DND-41 (cell line): Measurements from ENCODE around the gene ANKRD65.
"Not testable (repeated sequence)": the region's sequence is repeated elsewhere in the genome, so short reads cannot be mapped to it uniquely, and the experiment has no call there.

ENCODE experiments used
- ATAC-seq: fragments of 200-7000 bp; cut with Tn5 transposase; 3 replicates; pipeline ENCODE4 v1.9.1; 2021; ENCODE audit warnings: low read depth; ENCODE audit not compliant: insufficient read depth
- DNase-seq: peaks from one replicate; pipeline ENCODE4 v3.0.0-alpha.2; 2020
- H2AFZ ChIP-seq: 2 replicates; pipeline ENCODE4 v1.6.0; 2012; ENCODE audit warnings: low read depth, low read length
- H3K27ac ChIP-seq: 2 replicates; pipeline ENCODE4 v1.5.1; 2012; ENCODE audit warnings: low read length, inconsistent platforms
- H3K27me3 ChIP-seq: fragments of 200-600 bp; sonication (generic); 2 replicates; pipeline ENCODE4 v1.6.0; 2012; ENCODE audit warnings: low read length, mild to moderate bottlenecking, inconsistent platforms; ENCODE audit not compliant: insufficient read depth, poor library complexity
- H3K36me3 ChIP-seq: 2 replicates; pipeline ENCODE4 v1.5.1; 2012; ENCODE audit warnings: low read length, inconsistent platforms; ENCODE audit not compliant: insufficient read depth
- H3K4me1 ChIP-seq: 2 replicates; pipeline ENCODE4 v1.5.1; 2012; ENCODE audit warnings: mild to moderate bottlenecking, low read length; ENCODE audit not compliant: insufficient read depth
- H3K4me2 ChIP-seq: 2 replicates; pipeline ENCODE4 v1.6.0; 2012; ENCODE audit warnings: mild to moderate bottlenecking, moderate library complexity, low read length, inconsistent platforms; ENCODE audit not compliant: insufficient read depth
- H3K4me3 ChIP-seq, 2 experiments: fragments of 200-600 bp in 1 of 2; shearing (Covaris generic) in 1 of 2; 2 replicates each; pipeline ENCODE4 v1.5.1; 2012 to 2016; ENCODE audit warnings: inconsistent platforms in 2 of 2, low read length in 2 of 2, mild to moderate bottlenecking in 2 of 2, low read depth in 1 of 2, moderate library complexity in 1 of 2
- H3K79me2 ChIP-seq: 2 replicates; pipeline ENCODE4 v1.6.0; 2012; ENCODE audit warnings: low read length, inconsistent platforms; ENCODE audit not compliant: insufficient read depth
- H3K9ac ChIP-seq: 2 replicates; pipeline ENCODE4 v1.6.0; 2012; ENCODE audit warnings: low read depth, mild to moderate bottlenecking, inconsistent platforms, low read length, moderate library complexity
- H3K9me3 ChIP-seq: 2 replicates; pipeline ENCODE4 v1.5.1; 2012; ENCODE audit warnings: low read length, moderate library complexity, mild to moderate bottlenecking, inconsistent platforms; ENCODE audit not compliant: insufficient read depth, severe bottlenecking
- H4K20me1 ChIP-seq: 2 replicates; pipeline ENCODE4 v1.6.0; 2012; ENCODE audit warnings: low read length; ENCODE audit not compliant: insufficient read depth
- EZH2 ChIP-seq: IDR thresholded peaks from 3 replicates; pipeline ENCODE4 v1.6.1; 2012; ENCODE audit warnings: borderline replicate concordance, low read depth, mild to moderate bottlenecking, moderate library complexity, low read length, inconsistent platforms; ENCODE audit not compliant: severe bottlenecking
- TF ChIP-seq, protein P1 (sequence below): IDR thresholded peaks from 2 replicates; pipeline ENCODE4 v1.5.1; 2012; ENCODE audit warnings: borderline replicate concordance, low read length, moderate library complexity, mild to moderate bottlenecking; ENCODE audit not compliant: poor library complexity, severe bottlenecking; ENCODE audit errors: extremely low read depth

Gene ANKRD65

DNA sequence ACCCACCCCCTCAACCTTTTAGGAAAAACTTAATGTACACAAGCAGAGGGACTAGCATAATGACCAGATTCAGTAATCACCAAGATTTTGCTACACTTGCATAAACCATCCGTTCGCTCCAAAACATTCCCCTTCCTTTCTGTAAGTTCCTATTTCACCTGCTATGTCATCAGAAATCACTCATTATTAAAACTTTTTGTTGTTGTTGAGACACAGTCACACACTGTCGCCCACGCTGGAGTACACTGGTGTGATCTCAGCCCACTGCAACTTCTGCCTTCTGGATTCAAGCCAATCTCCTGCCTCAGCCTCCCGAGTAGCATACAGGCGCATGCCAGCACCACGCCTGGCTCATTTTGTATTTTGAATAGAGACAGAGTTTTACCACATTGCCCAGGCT is 17.4 kb downstream of the ANKRD65 start:
- Histone ChIP-seq H4K20me1 (peaks cover 46% of the 10 kb centered on the region), H3K9me3 (no peaks in the 10 kb centered on the region), H3K4me2 (no peak overlapping the region), H3K79me2 (peaks cover 90% of the 10 kb centered on the region), H3K4me3 (no peak overlapping the region), H3K27me3 (no peaks in the 10 kb centered on the region), H3K27ac (no peak overlapping the region), H3K4me1 (peaks cover 59% of the 10 kb centered on the region), H3K9ac (no peak overlapping the region), H2AFZ (no peak overlapping the region), H3K36me3 (peaks cover 71% of the 10 kb centered on the region)
- TF ChIP-seq, protein P1, sequence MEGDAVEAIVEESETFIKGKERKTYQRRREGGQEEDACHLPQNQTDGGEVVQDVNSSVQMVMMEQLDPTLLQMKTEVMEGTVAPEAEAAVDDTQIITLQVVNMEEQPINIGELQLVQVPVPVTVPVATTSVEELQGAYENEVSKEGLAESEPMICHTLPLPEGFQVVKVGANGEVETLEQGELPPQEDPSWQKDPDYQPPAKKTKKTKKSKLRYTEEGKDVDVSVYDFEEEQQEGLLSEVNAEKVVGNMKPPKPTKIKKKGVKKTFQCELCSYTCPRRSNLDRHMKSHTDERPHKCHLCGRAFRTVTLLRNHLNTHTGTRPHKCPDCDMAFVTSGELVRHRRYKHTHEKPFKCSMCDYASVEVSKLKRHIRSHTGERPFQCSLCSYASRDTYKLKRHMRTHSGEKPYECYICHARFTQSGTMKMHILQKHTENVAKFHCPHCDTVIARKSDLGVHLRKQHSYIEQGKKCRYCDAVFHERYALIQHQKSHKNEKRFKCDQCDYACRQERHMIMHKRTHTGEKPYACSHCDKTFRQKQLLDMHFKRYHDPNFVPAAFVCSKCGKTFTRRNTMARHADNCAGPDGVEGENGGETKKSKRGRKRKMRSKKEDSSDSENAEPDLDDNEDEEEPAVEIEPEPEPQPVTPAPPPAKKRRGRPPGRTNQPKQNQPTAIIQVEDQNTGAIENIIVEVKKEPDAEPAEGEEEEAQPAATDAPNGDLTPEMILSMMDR: no peak
- TF ChIP-seq EZH2: no peak
- ATAC-seq (no peak), DNase-seq (no peak)

- DNase-seq, ATAC-seq, H2AFZ ChIP-seq, H3K4me3 ChIP-seq, H3K4me2 ChIP-seq, H3K27me3 ChIP-seq, H3K9ac ChIP-seq, H3K27ac ChIP-seq, H3K9me3 ChIP-seq: not testable (repeated sequence)
- Histone ChIP-seq H3K36me3 (peaks cover 75% of the 10 kb centered on the region), H3K4me1 (peaks cover 58% of the 10 kb centered on the region), H4K20me1 (peaks cover 45% of the 10 kb centered on the region), H3K79me2 (peaks cover 90% of the 10 kb centered on the region)
Observed at GRCh38 chr1:1402901-1403392, 18.1 kb downstream of the ANKRD65 start.

- TF ChIP-seq, protein P1: peak; percentile 70
- no peak for TF ChIP-seq EZH2
- Histone ChIP-seq H3K9me3 (no peaks in the 10 kb centered on the region), H2AFZ (no peak overlapping the region), H3K27me3 (no peaks in the 10 kb centered on the region), H3K4me1 (peaks cover 61% of the 10 kb centered on the region), H3K79me2 (peaks cover 90% of the 10 kb centered on the region), H3K4me2 (peak overlapping the region; percentile 2; the same call in 1 of the 2 replicates), H3K36me3 (peaks cover 79% of the 10 kb centered on the region), H4K20me1 (peaks cover 40% of the 10 kb centered on the region), H3K27ac (no peak overlapping the region), H3K4me3 (no peak overlapping the region), H3K9ac (no peak overlapping the region)
- peak; percentile 55 for DNase-seq
- no peak for ATAC-seq
Observed at GRCh38 chr1:1402072-1402900, 18.8 kb downstream of the ANKRD65 start.

- H3K4me3 ChIP-seq: peak overlapping the region in 1 of 2 experiments; percentile 94; a peak in 2 of 4 replicates
- H3K9ac ChIP-seq: peak overlapping the region; percentile 71
- H3K9me3 ChIP-seq: no peaks in the 10 kb centered on the region
- peaks cover 40% of the 10 kb centered on the region for H4K20me1 ChIP-seq
- H3K79me2 ChIP-seq: peaks cover 87% of the 10 kb centered on the region
- H2AFZ ChIP-seq: no peak overlapping the region
- peaks cover 81% of the 10 kb centered on the region for H3K36me3 ChIP-seq
- H3K27me3 ChIP-seq: no peaks in the 10 kb centered on the region
- peaks cover 66% of the 10 kb centered on the region for H3K4me1 ChIP-seq
- peak overlapping the region; percentile 98; the same call in 1 of the 2 replicates for H3K4me2 ChIP-seq
- ATAC-seq (no peak), DNase-seq (no peak)
- TF ChIP-seq, protein P1: no peak
- TF ChIP-seq EZH2: no peak
- H3K27ac ChIP-seq: no peak overlapping the region; the same call in 1 of the 2 replicates
Observed at GRCh38 chr1:1401457-1402010, 19.5 kb downstream of the ANKRD65 start.
